GM13976 (cell line): ENCODE data around the gene UPB1.

ENCODE experiments used
- DNase-seq: peaks from one replicate; pipeline ENCODE4 v3.0.0; 2012; ENCODE audit warnings: low spot score
- CTCF ChIP-seq: IDR thresholded peaks from 2 replicates; pipeline ENCODE4 v1.5.1; 2012; ENCODE audit warnings: borderline replicate concordance, mild to moderate bottlenecking; ENCODE audit not compliant: insufficient read depth; ENCODE audit errors: extremely low read depth, missing control alignments, control extremely low read depth
- in situ Hi-C: fragments of 300-500 bp; cut with MboI; formaldehyde crosslinking; loops from one replicate; pipeline ENCODE4 v1.12.0; 2022; ENCODE audit warnings: low sequenced_read_pairs, mixed read lengths, inconsistent platforms; ENCODE audit not compliant: unreplicated experiment

UPB1 gene

GRCh38 chr22:24564376-24565058 lies 69.4 kb downstream of the UPB1 start:
- TF ChIP-seq CTCF = no peak
- DNase-seq = no peak
- in situ Hi-C loops = no loop called here

- no peak for DNase-seq
- TF ChIP-seq CTCF = no peak
- in situ Hi-C loops = no loop called here
These were observed 69.9 kb downstream of the UPB1 start for GRCh38 chr22:24565077-24565476.

GRCh38 chr22:24566899-24567511 lies 71.9 kb downstream of the UPB1 start:
- TF ChIP-seq CTCF = no peak
- in situ Hi-C loops = no loop called here
- DNase-seq = no peak

- in situ Hi-C loops = no loop called here
- peak; percentile 65 for DNase-seq
- TF ChIP-seq CTCF = no peak
These were observed 72.5 kb downstream of the UPB1 start for GRCh38 chr22:24567668-24568067.

- DNase-seq = no peak
- TF ChIP-seq CTCF = no peak
- in situ Hi-C loops = no loop called here
These were observed 76.1 kb downstream of the UPB1 start for GRCh38 chr22:24571266-24571665.

GRCh38 chr22:24576778-24577177 lies 81.6 kb downstream of the UPB1 start:
- TF ChIP-seq CTCF = no peak
- no peak for DNase-seq
- in situ Hi-C loops = no loop called here
